ENCODE results near the gene MSI2.

MSI2 gene

DNA sequence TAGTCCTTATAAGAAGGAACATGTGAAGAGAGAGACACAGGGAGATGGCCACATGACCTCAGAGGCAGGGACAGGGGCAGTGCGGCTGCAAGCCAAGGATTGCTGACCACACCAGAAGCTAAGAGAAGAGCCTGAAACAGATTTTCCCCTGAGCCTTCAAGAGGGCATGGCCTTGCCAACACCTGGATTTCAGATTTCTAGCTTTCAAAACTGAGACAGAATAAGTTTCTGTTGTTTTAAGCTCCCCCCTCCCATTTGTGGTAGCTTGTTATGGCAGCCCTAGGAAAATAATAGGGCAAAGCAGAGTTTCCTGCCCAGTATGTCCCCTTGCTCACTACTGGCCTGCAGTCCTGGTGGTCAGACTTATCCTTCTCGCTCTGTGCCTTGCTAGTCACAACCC, 284.3 kb downstream of the MSI2 start:
- intact Hi-C loops (cut with DNase I) = no loop called here
- DNase-seq = peak in 2 of 10 donors; percentile 18 to 28

DNA sequence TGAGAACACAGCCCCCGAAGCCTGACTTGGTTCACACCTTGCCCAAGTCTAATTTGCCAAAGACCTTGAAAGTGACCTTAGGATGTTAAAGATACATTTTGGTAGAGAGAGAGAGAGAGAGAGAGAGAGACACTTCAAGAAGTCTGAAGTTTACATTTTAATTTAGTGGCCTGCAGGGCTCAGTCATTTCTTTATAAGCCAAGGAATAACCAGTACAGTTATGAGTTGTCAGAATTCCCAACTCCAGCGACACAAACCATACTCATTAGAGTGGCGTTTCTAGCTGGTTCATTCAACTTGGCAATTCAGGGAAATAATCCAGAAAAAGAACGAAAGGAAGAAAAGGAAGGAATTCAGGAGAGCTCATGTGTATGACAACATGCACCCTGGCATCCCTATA, 284.7 kb downstream of the MSI2 start:
- intact Hi-C loops (cut with DNase I) = no loop called here

GRCh38 chr17:57541472-57542394, 285.4 kb downstream of the MSI2 start:
- peak in 3 of 10 donors; percentile 39 to 86 (median 76) for DNase-seq
- intact Hi-C loops (cut with DNase I) = no loop called here

More for the DNA sequence above, 284.7 kb downstream of the MSI2 start:
- no peak for DNase-seq

GRCh38 chr17:57542510-57542909, 286.2 kb downstream of the MSI2 start:
- peak in 2 of 10 donors; percentile 30 to 53 for DNase-seq
- intact Hi-C loops (cut with DNase I) = no loop called here

DNA sequence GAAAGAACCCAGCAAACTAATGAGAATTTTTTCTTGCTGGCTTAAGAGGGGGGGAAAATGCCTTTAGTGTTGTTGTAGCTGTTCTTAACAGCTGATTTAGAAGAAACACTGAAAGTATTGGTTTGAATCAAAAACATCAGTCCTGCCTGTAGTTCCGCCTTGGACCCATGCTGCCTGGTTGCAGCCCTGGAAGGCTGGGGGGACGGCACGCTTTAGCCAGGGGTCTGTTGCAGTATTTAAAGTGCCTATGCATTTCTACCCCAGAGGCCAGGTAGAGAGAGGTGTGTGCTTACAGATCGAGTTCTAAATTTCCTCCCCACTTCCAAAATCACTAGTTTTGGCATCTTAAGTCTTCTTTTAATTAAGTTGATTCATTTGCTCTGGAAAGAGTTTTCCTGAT, 286.9 kb downstream of the MSI2 start:
- DNase-seq = peak in 2 of 10 donors; percentile 59 to 61
- intact Hi-C loops (cut with DNase I) = no loop called here

DNA sequence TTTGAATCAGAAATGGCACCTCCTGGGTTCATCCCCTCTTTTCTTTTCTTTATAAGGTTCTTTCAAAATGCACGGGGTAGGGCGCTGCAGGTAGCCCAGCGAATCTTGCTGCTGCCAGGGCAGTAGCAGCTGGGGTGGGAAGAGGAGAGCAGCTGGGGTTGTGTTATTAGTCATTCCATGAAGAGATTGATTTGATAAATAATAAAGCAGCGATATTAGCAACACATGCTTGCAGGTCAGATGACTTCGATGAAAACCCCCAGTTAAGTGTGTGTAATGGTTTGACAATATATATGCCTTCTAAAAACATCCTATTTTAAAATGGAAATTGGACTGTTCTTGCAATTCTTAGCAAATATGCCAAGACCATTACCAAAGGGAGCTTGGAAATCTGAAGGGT, 288.1 kb downstream of the MSI2 start:
- intact Hi-C loops (cut with DNase I) = no loop called here
- no peak for DNase-seq

GRCh38 chr17:57544834-57545463, 288.6 kb downstream of the MSI2 start:
- DNase-seq = peak in 1 of 10 donors; percentile 8
- intact Hi-C loops (cut with DNase I) = no loop called here

- intact Hi-C loops (cut with DNase I) = no loop called here
Observed at GRCh38 chr17:57545731-57546342, 289.5 kb downstream of the MSI2 start.

GRCh38 chr17:57548421-57549410, 292.4 kb downstream of the MSI2 start:
- intact Hi-C loops (cut with DNase I) = no loop called here
- peak in 2 of 10 donors; percentile 57 to 59 for DNase-seq

More at GRCh38 chr17:57545731-57546342, 289.5 kb downstream of the MSI2 start:
- peak in 1 of 10 donors; percentile 29 for DNase-seq

DNA sequence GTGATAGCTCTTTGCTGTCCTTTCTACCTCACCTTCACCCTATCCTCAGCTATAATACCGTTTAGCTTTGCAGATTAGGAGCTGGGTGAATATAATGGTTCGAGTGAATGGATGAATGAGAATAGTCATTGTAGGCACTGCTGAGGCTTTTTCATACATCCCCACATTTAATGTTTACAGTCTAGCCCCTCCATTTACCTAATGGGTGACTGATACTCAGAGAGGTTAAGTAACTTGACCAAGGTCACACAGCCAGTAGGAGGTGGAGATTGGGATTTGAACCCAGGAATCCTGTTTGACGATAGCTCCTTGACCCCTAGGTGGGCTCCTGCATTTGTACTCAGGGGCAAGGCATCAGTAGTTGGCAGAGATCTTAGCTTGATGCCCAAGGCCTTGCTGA, 293.1 kb downstream of the MSI2 start:
- DNase-seq = no peak
- intact Hi-C loops (cut with DNase I) = no loop called here

- intact Hi-C loops (cut with DNase I) = no loop called here
- DNase-seq = peak in 1 of 10 donors; percentile 50
Observed at GRCh38 chr17:57550016-57550415, 293.7 kb downstream of the MSI2 start.

DNA sequence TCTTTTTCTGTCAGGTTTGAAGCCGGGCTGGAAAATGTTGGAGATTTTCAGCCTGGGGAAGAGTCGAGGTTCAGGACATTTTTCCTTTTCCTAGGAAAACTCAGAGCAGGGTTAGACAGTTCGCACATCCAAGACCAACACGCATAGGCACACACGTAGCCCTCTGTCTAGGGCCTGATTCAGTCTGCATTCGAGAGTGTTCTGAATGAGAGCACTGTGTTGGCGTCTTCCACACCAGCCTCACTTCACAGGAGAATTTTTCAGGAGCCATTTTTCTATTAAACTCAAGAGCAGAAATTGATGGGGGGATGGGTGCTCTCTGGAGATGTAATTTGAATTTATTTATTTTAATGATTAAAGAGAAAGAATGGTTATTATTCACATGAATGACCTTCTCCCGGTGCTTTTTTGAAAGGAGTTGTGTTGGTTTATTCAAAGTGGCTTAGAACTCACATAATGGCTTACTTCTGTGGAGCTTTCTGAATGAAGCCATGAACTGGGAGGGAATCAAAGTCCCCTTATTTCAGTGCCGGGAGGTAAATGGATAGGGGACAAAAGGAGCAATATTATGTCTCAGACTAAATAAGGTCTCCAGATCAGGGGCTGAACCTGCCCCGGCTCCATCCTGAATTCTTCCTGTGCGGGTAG, 294.5 kb downstream of the MSI2 start:
- peak in 1 of 10 donors; percentile 14 for DNase-seq

GRCh38 chr17:57551321-57552079, 295.2 kb downstream of the MSI2 start:
- intact Hi-C loops (cut with DNase I) = no loop called here
- peak in 1 of 10 donors; percentile 67 for DNase-seq

More for the DNA sequence above, 294.5 kb downstream of the MSI2 start:
- intact Hi-C loops (cut with DNase I) = no loop called here

DNA sequence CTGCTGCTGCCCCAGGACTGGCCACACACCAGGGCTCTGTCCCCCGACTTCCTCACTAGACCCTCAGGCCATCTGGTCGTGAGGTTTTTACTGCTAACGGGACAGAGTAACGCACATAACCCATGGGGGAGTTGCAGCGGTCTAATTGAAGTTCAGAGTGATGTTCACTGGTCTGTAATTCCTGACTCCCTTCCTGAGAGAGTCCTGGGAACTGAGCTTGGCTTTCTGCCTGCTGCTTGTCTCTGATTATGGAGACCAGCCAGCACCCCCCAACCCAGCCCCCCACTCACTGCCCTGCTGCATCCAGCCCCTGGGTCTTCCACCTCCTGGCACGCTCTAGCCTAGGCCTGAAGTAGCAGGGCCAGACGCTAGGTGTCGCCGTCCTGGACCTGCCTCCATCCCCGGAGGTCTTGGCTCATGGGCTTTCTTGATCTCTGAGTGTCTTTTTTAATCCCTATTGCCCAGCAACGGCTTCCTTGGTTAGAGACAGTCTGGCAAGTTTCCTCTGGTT, 295.8 kb downstream of the MSI2 start:
- intact Hi-C loops (cut with DNase I) = no loop called here

DNA sequence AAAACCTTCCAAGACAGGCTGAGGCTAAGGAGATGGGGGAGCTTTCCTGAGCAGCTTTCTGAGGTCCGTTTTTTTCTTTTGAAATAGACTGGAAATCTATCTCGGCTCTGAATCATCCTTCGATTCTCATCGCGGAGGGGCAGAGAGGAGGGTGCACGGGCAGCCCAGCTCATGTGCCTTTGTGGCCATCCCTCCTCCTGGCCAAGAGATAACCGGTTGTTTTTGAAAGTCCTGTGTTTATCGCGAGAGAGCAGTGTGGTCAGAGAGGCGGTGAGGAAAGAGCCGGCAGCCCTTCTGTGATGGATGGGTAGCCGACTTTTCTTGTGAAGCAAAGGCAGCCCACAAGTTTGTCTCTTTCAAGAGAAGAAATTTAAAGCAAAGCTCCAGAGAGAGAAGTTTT, 297.2 kb downstream of the MSI2 start:
- intact Hi-C loops (cut with DNase I) = no loop called here
- peak in 1 of 10 donors; percentile 37 for DNase-seq

More for the DNA sequence above, 295.8 kb downstream of the MSI2 start:
- DNase-seq = peak in 4 of 10 donors; percentile 32 to 82 (median 48)

GRCh38 chr17:57553991-57554825, 297.9 kb downstream of the MSI2 start:
- peak in 1 of 10 donors; percentile 88 for DNase-seq
- intact Hi-C loops (cut with DNase I) = no loop called here
